ENCODE results near the gene UVRAG. TPM values are rescaled to one million over a fixed set of nuclear protein-coding genes. Genes with fewer than 3 reads are reported as not detected.

UVRAG gene
- total and polyA plus RNA-seq, 4 donors, result 8.7 to 53.2 (median 18.3) TPM

DNA sequence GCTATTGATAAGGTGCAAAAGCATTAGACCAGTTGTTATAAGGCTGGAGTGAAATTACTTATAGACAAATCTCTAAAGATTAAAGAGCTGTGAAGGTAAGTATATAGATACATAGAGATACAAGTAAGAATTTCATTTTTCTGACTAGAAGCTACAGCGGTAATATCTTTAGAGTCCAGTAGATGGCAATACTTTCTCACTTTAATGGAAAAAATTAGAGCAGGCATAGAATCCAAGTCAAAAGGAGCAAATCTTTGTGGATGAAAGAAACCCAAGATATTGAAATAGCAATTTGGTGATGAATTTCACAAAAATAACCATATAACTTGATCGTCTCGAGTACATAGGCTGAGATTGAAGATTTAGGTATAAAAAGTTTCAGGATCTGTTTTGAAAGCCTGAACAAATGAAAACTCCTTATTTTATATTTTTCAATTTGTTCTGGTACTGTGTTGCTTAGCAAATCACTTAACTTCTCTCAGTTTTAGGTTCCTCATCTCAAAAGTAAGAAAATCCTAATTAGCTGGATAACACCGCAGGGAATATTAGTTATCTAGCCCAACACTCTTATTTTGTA is 81.9 kb downstream of the UVRAG start:
- no peak for ATAC-seq (ENCODE audit: insufficient read depth, low FRiP score)
- 41 to 47% methylated on average over 4 of the region's 4 CpGs for WGBS, 2 donors
- TF ChIP-seq, protein P1, sequence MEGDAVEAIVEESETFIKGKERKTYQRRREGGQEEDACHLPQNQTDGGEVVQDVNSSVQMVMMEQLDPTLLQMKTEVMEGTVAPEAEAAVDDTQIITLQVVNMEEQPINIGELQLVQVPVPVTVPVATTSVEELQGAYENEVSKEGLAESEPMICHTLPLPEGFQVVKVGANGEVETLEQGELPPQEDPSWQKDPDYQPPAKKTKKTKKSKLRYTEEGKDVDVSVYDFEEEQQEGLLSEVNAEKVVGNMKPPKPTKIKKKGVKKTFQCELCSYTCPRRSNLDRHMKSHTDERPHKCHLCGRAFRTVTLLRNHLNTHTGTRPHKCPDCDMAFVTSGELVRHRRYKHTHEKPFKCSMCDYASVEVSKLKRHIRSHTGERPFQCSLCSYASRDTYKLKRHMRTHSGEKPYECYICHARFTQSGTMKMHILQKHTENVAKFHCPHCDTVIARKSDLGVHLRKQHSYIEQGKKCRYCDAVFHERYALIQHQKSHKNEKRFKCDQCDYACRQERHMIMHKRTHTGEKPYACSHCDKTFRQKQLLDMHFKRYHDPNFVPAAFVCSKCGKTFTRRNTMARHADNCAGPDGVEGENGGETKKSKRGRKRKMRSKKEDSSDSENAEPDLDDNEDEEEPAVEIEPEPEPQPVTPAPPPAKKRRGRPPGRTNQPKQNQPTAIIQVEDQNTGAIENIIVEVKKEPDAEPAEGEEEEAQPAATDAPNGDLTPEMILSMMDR (IDR thresholded peaks at IDR 0.05; ENCODE audit: control extremely low read depth, extremely low read depth), result peak; percentile 30

GRCh38 chr11:75898871-75899270 is 83.9 kb downstream of the UVRAG start:
- TF ChIP-seq, protein P1 (IDR thresholded peaks at IDR 0.05; ENCODE audit: control extremely low read depth, extremely low read depth), result no peak
- no peak for ATAC-seq (ENCODE audit: insufficient read depth, low FRiP score)
- no peak for DNase-seq
- H3K9me3 ChIP-seq (ENCODE audit: control insufficient read depth in 4 of 4, insufficient read depth in 3 of 4, low read length in 3 of 4), result no peaks in the 10 kb centered on the region
- no peak overlapping the region for H3K4me3 ChIP-seq
- H3K27me3 ChIP-seq (ENCODE audit: control insufficient read depth in 3 of 3, insufficient read depth in 3 of 3, low read length in 2 of 3), result no peaks in the 10 kb centered on the region
- no peak overlapping the region for H3K9ac ChIP-seq (ENCODE audit: insufficient read depth in 1 of 2, low read length in 2 of 2)
- H3K36me3 ChIP-seq (ENCODE audit: control insufficient read depth in 4 of 4, insufficient read depth in 4 of 4, low read length in 4 of 4), result no peaks in the 10 kb centered on the region
- peaks cover 0 to 23% (median 6%) of the 10 kb centered on the region in 5 donors for H3K4me1 ChIP-seq (ENCODE audit: control insufficient read depth in 5 of 5, insufficient read depth in 5 of 5, low read length in 5 of 5)
- no peak overlapping the region for H3K27ac ChIP-seq (ENCODE audit: low read depth in 1 of 2, low read length in 1 of 2)
- WGBS, 2 donors, result 93 to 97% methylated on average over 2 of the region's 2 CpGs

More for the DNA sequence above, 81.9 kb downstream of the UVRAG start:
- Histone ChIP-seq H3K36me3 (ENCODE audit: control insufficient read depth in 4 of 4, insufficient read depth in 4 of 4, low read length in 4 of 4) (peaks cover 0 to 3% (median 0%) of the 10 kb centered on the region in 4 donors), H3K9me3 (ENCODE audit: control insufficient read depth in 4 of 4, insufficient read depth in 3 of 4, low read length in 3 of 4) (no peaks in the 10 kb centered on the region), H3K4me3 (no peak overlapping the region), H3K9ac (ENCODE audit: insufficient read depth in 1 of 2, low read length in 2 of 2) (no peak overlapping the region), H3K27me3 (ENCODE audit: control insufficient read depth in 3 of 3, insufficient read depth in 3 of 3, low read length in 2 of 3) (no peaks in the 10 kb centered on the region), H3K27ac (ENCODE audit: low read depth in 1 of 2, low read length in 1 of 2) (no peak overlapping the region), H3K4me1 (ENCODE audit: control insufficient read depth in 5 of 5, insufficient read depth in 5 of 5, low read length in 5 of 5) (peaks cover 0 to 16% (median 4%) of the 10 kb centered on the region in 5 donors)
- peak in 2 of 3 donors; percentile 78 to 83 for DNase-seq

GRCh38 chr11:75899806-75900205 is 84.8 kb downstream of the UVRAG start:
- Histone ChIP-seq H3K36me3 (ENCODE audit: control insufficient read depth in 4 of 4, insufficient read depth in 4 of 4, low read length in 4 of 4) (no peaks in the 10 kb centered on the region), H3K27ac (ENCODE audit: low read depth in 1 of 2, low read length in 1 of 2) (no peak overlapping the region), H3K9ac (ENCODE audit: insufficient read depth in 1 of 2, low read length in 2 of 2) (peak overlapping the region; percentile 3 to 27), H3K4me1 (ENCODE audit: control insufficient read depth in 5 of 5, insufficient read depth in 5 of 5, low read length in 5 of 5) (peaks cover 0 to 23% (median 12%) of the 10 kb centered on the region in 5 donors), H3K4me3 (no peak overlapping the region), H3K27me3 (ENCODE audit: control insufficient read depth in 3 of 3, insufficient read depth in 3 of 3, low read length in 2 of 3) (no peaks in the 10 kb centered on the region), H3K9me3 (ENCODE audit: control insufficient read depth in 4 of 4, insufficient read depth in 3 of 4, low read length in 3 of 4) (no peaks in the 10 kb centered on the region)
- WGBS, 2 donors, result 70 to 86% methylated on average over 2 of the region's 2 CpGs
- TF ChIP-seq, protein P1 (IDR thresholded peaks at IDR 0.05; ENCODE audit: control extremely low read depth, extremely low read depth), result no peak
- ATAC-seq (ENCODE audit: insufficient read depth, low FRiP score) (no peak), DNase-seq (peak in 1 of 3 donors; percentile 49)

DNA sequence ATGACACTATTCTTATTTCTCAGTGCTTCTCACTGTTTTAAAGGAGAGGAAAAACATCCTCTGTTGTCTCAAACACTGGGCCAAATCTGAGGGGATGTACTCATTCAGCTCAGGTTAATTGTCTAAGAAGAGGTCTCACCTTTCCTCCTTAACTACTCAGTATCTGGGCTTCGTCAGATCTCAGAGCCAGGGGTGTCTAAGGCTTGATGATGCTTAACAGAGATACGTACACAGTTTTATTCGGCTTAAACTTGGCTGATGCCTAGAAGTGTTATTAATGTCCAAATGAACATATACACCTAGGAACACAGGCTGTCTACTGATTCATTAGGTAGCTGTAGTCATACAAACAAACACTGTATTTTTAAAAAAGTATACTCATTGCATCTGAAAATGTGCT is 85.8 kb downstream of the UVRAG start:
- Histone ChIP-seq H3K27me3 (ENCODE audit: control insufficient read depth in 3 of 3, insufficient read depth in 3 of 3, low read length in 2 of 3) (no peaks in the 10 kb centered on the region), H3K9me3 (ENCODE audit: control insufficient read depth in 4 of 4, insufficient read depth in 3 of 4, low read length in 3 of 4) (no peaks in the 10 kb centered on the region), H3K9ac (ENCODE audit: insufficient read depth in 1 of 2, low read length in 2 of 2) (no peak overlapping the region), H3K36me3 (ENCODE audit: control insufficient read depth in 4 of 4, insufficient read depth in 4 of 4, low read length in 4 of 4) (no peaks in the 10 kb centered on the region), H3K4me3 (no peak overlapping the region), H3K4me1 (ENCODE audit: control insufficient read depth in 5 of 5, insufficient read depth in 5 of 5, low read length in 5 of 5) (peaks cover 0 to 23% (median 12%) of the 10 kb centered on the region in 5 donors), H3K27ac (ENCODE audit: low read depth in 1 of 2, low read length in 1 of 2) (no peak overlapping the region)
- WGBS, 2 donors, result 78 to 94% methylated on average over 3 of the region's 3 CpGs
- no peak for ATAC-seq (ENCODE audit: insufficient read depth, low FRiP score)
- DNase-seq, result no peak
- TF ChIP-seq, protein P1 (IDR thresholded peaks at IDR 0.05; ENCODE audit: control extremely low read depth, extremely low read depth), result no peak

All from lung (tissue), 12 donors.